NB4 (cell line): Measurements from ENCODE around the gene SCYGR2.

Experiments used
- CTCF ChIP-seq: IDR thresholded peaks from one replicate; pipeline ENCODE4 v1.5.1; 2012; ENCODE audit warnings: low read depth, low read length
- POLR2A ChIP-seq: IDR thresholded peaks from 2 replicates; pipeline ENCODE4 v1.6.1; 2011; ENCODE audit warnings: mild to moderate bottlenecking; ENCODE audit not compliant: insufficient read length; ENCODE audit errors: extremely low read depth

- TF ChIP-seq CTCF, result no peak
- TF ChIP-seq POLR2A, result no peak
These were observed 36.1 kb upstream of the SCYGR2 start for GRCh38 chr2:227562581-227562980.
